ENCODE data around the gene ZMIZ1.
"Not testable (repeated sequence)": the region's sequence is repeated elsewhere in the genome, so short reads cannot be mapped to it uniquely, and the experiment has no call there.

ZMIZ1 gene

GRCh38 chr10:79034271-79034876 is 34.4 kb upstream of the ZMIZ1 start:
- no peak for DNase-seq

GRCh38 chr10:79036416-79036815 is 32.4 kb upstream of the ZMIZ1 start:
- DNase-seq = not testable (repeated sequence)

GRCh38 chr10:79038104-79038840 is 30.5 kb upstream of the ZMIZ1 start:
- DNase-seq = no peak

GRCh38 chr10:79038841-79039201 is 29.9 kb upstream of the ZMIZ1 start:
- DNase-seq = peak; percentile 23

GRCh38 chr10:79042639-79043411 is 25.9 kb upstream of the ZMIZ1 start:
- DNase-seq = no peak

- DNase-seq = no peak
Measured at GRCh38 chr10:79044036-79044632, 24.6 kb upstream of the ZMIZ1 start.

GRCh38 chr10:79044846-79045245 is 23.9 kb upstream of the ZMIZ1 start:
- DNase-seq = no peak

GRCh38 chr10:79045566-79046175 is 23.1 kb upstream of the ZMIZ1 start:
- no peak for DNase-seq

- DNase-seq = no peak
Measured at GRCh38 chr10:79046326-79046725, 22.4 kb upstream of the ZMIZ1 start.

- no peak for DNase-seq
Measured at GRCh38 chr10:79046741-79047583, 21.8 kb upstream of the ZMIZ1 start.

GRCh38 chr10:79047584-79047874 is 21.2 kb upstream of the ZMIZ1 start:
- DNase-seq = no peak

- DNase-seq = no peak
Measured at GRCh38 chr10:79047875-79048638, 20.7 kb upstream of the ZMIZ1 start.

GRCh38 chr10:79048639-79049550 is 19.9 kb upstream of the ZMIZ1 start:
- no peak for DNase-seq

GRCh38 chr10:79049931-79050895 is 18.6 kb upstream of the ZMIZ1 start:
- DNase-seq = no peak

GRCh38 chr10:79050896-79051555 is 17.7 kb upstream of the ZMIZ1 start:
- DNase-seq = no peak

GRCh38 chr10:79051766-79052165 is 17.0 kb upstream of the ZMIZ1 start:
- DNase-seq = no peak

- DNase-seq = peak; percentile 39
Measured at GRCh38 chr10:79052291-79053080, 16.3 kb upstream of the ZMIZ1 start.

GRCh38 chr10:79053081-79053434 is 15.7 kb upstream of the ZMIZ1 start:
- no peak for DNase-seq
